Measurements from ENCODE around the gene TMEM269. TPM values are rescaled to one million over a fixed set of nuclear protein-coding genes. Genes with fewer than 3 reads are reported as not detected.
A peak's percentile ranks its signal among the peaks of the same experiment; 100 is the strongest.

Gene TMEM269
- polyA plus RNA-seq, 1 donor (not counting 4 experiments of a cell fraction or from before 2014, with no cell fraction given): 0.12 TPM

- H3K36me3 ChIP-seq (ENCODE audit: control insufficient read depth in 2 of 2, extremely low read depth in 1 of 2, insufficient read depth in 2 of 2, low read length in 2 of 2): peaks cover 23 to 28% of the 10 kb centered on the region in 2 experiments
- peaks cover 2% of the 10 kb centered on the region for H3K79me2 ChIP-seq (ENCODE audit: control insufficient read depth, insufficient read depth, low read length)
- no peaks in the 10 kb centered on the region for H4K20me1 ChIP-seq (ENCODE audit: control insufficient read depth, extremely low read depth, insufficient read depth, low read length)
- dilution Hi-C loops (cut with MboI; ENCODE audit: extremely low pct_ligation_motif_present, low sequenced_read_pairs): no loop called here
- no peak overlapping the region for H3K27ac ChIP-seq (ENCODE audit: control insufficient read depth, insufficient read depth, low read length)
- no peak overlapping the region for H2AFZ ChIP-seq (ENCODE audit: control insufficient read depth, low read length)
- H3K4me3 ChIP-seq (ENCODE audit: control insufficient read depth in 2 of 3, extremely low read depth in 1 of 3, insufficient read depth in 2 of 3, low read depth in 1 of 3, low read length in 3 of 3): no peak overlapping the region
- TF ChIP-seq EZH2 (IDR thresholded peaks at IDR 0.05; ENCODE audit: low read length): no peak
- peak in 1 of 3 experiments; percentile 27 for TF ChIP-seq CTCF (optimal IDR thresholded peaks at IDR 0.05 in 1 of 3, IDR thresholded peaks at IDR 0.05 in 1 of 3, conservative IDR thresholded peaks at IDR 0.05 in 1 of 3; ENCODE audit: extremely low read depth in 1 of 3, insufficient read depth in 2 of 3, low read length in 3 of 3)
- FAIRE-seq (no peak), DNase-seq (ENCODE audit: low read depth, low spot score) (no peak)
- H3K4me2 ChIP-seq (ENCODE audit: control insufficient read depth, extremely low read depth, insufficient read depth, low read depth, low read length): no peak overlapping the region
- H3K9ac ChIP-seq (ENCODE audit: control insufficient read depth, extremely low read depth, insufficient read depth, low read length): no peak overlapping the region
- no peaks in the 10 kb centered on the region for H3K27me3 ChIP-seq (ENCODE audit: control insufficient read depth, extremely low read depth, insufficient read depth, low read length)
- H3K9me3 ChIP-seq (ENCODE audit: control insufficient read depth, low read depth, low read length): no peaks in the 10 kb centered on the region
- peaks cover 6% of the 10 kb centered on the region for H3K4me1 ChIP-seq (ENCODE audit: control insufficient read depth, extremely low read depth, insufficient read depth, low read length)
- no peaks in the 10 kb centered on the region for H3K9me1 ChIP-seq (ENCODE audit: control insufficient read depth, extremely low read depth, insufficient read depth, low read length)
Observed at GRCh38 chr1:42759114-42759513, 25.7 kb upstream of the TMEM269 start.

GRCh38 chr1:42761567-42761966, 23.2 kb upstream of the TMEM269 start:
- FAIRE-seq: no peak

More at GRCh38 chr1:42761567-42761966, 23.2 kb upstream of the TMEM269 start:
- Histone ChIP-seq H3K36me3 (ENCODE audit: control insufficient read depth in 2 of 2, extremely low read depth in 1 of 2, insufficient read depth in 2 of 2, low read length in 2 of 2) (peaks cover 7 to 14% of the 10 kb centered on the region in 2 experiments), H3K9me1 (ENCODE audit: control insufficient read depth, extremely low read depth, insufficient read depth, low read length) (no peaks in the 10 kb centered on the region), H3K27ac (ENCODE audit: control insufficient read depth, insufficient read depth, low read length) (no peak overlapping the region), H2AFZ (ENCODE audit: control insufficient read depth, low read length) (no peak overlapping the region), H3K27me3 (ENCODE audit: control insufficient read depth, extremely low read depth, insufficient read depth, low read length) (no peaks in the 10 kb centered on the region), H4K20me1 (ENCODE audit: control insufficient read depth, extremely low read depth, insufficient read depth, low read length) (no peaks in the 10 kb centered on the region), H3K9ac (ENCODE audit: control insufficient read depth, extremely low read depth, insufficient read depth, low read length) (no peak overlapping the region), H3K4me1 (ENCODE audit: control insufficient read depth, extremely low read depth, insufficient read depth, low read length) (peaks cover 13% of the 10 kb centered on the region), H3K79me2 (ENCODE audit: control insufficient read depth, insufficient read depth, low read length) (peaks cover 24% of the 10 kb centered on the region), H3K4me2 (ENCODE audit: control insufficient read depth, extremely low read depth, insufficient read depth, low read depth, low read length) (no peak overlapping the region), H3K4me3 (ENCODE audit: control insufficient read depth in 2 of 3, extremely low read depth in 1 of 3, insufficient read depth in 2 of 3, low read depth in 1 of 3, low read length in 3 of 3) (no peak overlapping the region), H3K9me3 (ENCODE audit: control insufficient read depth, low read depth, low read length) (no peaks in the 10 kb centered on the region)
- TF ChIP-seq EZH2 (IDR thresholded peaks at IDR 0.05; ENCODE audit: low read length) (no peak), CTCF (optimal IDR thresholded peaks at IDR 0.05 in 1 of 3, IDR thresholded peaks at IDR 0.05 in 1 of 3, conservative IDR thresholded peaks at IDR 0.05 in 1 of 3; ENCODE audit: extremely low read depth in 1 of 3, insufficient read depth in 2 of 3, low read length in 3 of 3) (no peak)
- DNase-seq (ENCODE audit: low read depth, low spot score): no peak
- dilution Hi-C loops (cut with MboI; ENCODE audit: extremely low pct_ligation_motif_present, low sequenced_read_pairs): no loop called here
